Fibroblast of lung (primary cell): ENCODE measurements around the gene INCENP. TPM values are rescaled to one million over a fixed set of nuclear protein-coding genes. Genes with fewer than 3 reads are reported as not detected.

Experiments
- DNase-seq, 2 donors: peaks; one replicate each; pipeline versions ENCODE4 v3.0.0 to v3.0.0-alpha.2; 2010; ENCODE audit warnings: low read depth in 2 of 2
- H2AFZ ChIP-seq: 2 replicates; pipeline ENCODE4 v1.5.1; 2012; ENCODE audit warnings: low read length, control low read depth, inconsistent platforms
- H3K27ac ChIP-seq: 2 replicates; pipeline ENCODE4 v1.5.1; 2011; ENCODE audit warnings: low read length, control low read depth; ENCODE audit not compliant: insufficient read depth
- H3K27me3 ChIP-seq: 2 replicates; pipeline ENCODE4 v1.5.1; 2011; ENCODE audit warnings: mild to moderate bottlenecking, low read length; ENCODE audit not compliant: control insufficient read depth, insufficient read depth
- H3K36me3 ChIP-seq: 2 replicates; pipeline ENCODE4 v1.5.1; 2011; ENCODE audit warnings: low read length; ENCODE audit not compliant: control insufficient read depth, insufficient read depth
- H3K4me1 ChIP-seq: 2 replicates; pipeline ENCODE4 v1.5.1; 2011; ENCODE audit warnings: low read length; ENCODE audit not compliant: control insufficient read depth, insufficient read depth; ENCODE audit errors: extremely low read depth
- H3K4me2 ChIP-seq: 2 replicates; pipeline ENCODE4 v1.5.1; 2011; ENCODE audit warnings: low read length, control low read depth; ENCODE audit not compliant: insufficient read depth; ENCODE audit errors: extremely low read depth
- H3K4me3 ChIP-seq, 4 experiments: fragments of 200-600 bp in 1 of 4; sonication (generic) in 1 of 4; replicated peaks in 1 of 4; 2 replicates each; pipeline ENCODE4 v1.5.1; 2011 to 2016; ENCODE audit warnings: low read length in 4 of 4, low read depth in 3 of 4, mild to moderate bottlenecking in 3 of 4, control low read depth in 2 of 4, inconsistent platforms in 1 of 4, mixed read lengths in 1 of 4; ENCODE audit not compliant: insufficient read depth in 1 of 4; ENCODE audit errors: control extremely low read depth in 1 of 4
- H3K79me2 ChIP-seq: 2 replicates; pipeline ENCODE4 v1.5.1; 2012; ENCODE audit warnings: mild to moderate bottlenecking, low read length, inconsistent platforms; ENCODE audit not compliant: control insufficient read depth, insufficient read depth
- H3K9ac ChIP-seq: 2 replicates; pipeline ENCODE4 v1.5.1; 2011; ENCODE audit warnings: mild to moderate bottlenecking, low read length, control low read depth; ENCODE audit not compliant: insufficient read depth
- H3K9me3 ChIP-seq: 2 replicates; pipeline ENCODE4 v1.5.1; 2012; ENCODE audit warnings: low read depth, low read length; ENCODE audit not compliant: control insufficient read depth, insufficient read depth
- H4K20me1 ChIP-seq: 2 replicates; pipeline ENCODE4 v1.5.1; 2011; ENCODE audit warnings: low read length; ENCODE audit not compliant: control insufficient read depth, insufficient read depth; ENCODE audit errors: extremely low read depth
- CTCF ChIP-seq, 2 donors: IDR thresholded peaks in 1 of 2; conservative IDR thresholded peaks in 1 of 2; 1 replicate in 1 of 2; 2 replicates in 1 of 2; pipeline ENCODE4 v1.5.1; 2011 to 2012; ENCODE audit warnings: low read length in 2 of 2, control low read depth in 1 of 2, inconsistent platforms in 1 of 2, low read depth in 1 of 2, mild to moderate bottlenecking in 1 of 2
- EZH2 ChIP-seq: IDR thresholded peaks from 2 replicates; pipeline ENCODE4 v1.5.1; 2012; ENCODE audit warnings: low read length, control low read depth, mild to moderate bottlenecking; ENCODE audit errors: missing control alignments
- polyA plus RNA-seq, 2 donors: library from polyadenylated mRNA; depleted of rRNA in 1 of 2; stranded (reverse) in 1 of 2; unstranded in 1 of 2; fragments of >200 nt; gene quantifications; 2 replicates each; pipeline ENCODE4 v1.2.1, GENCODE V29; 2011 to 2012; ENCODE audit warnings: missing spikeins in 1 of 2
- total RNA-seq: library from RNA; depleted of rRNA; stranded (reverse); fragments of >200 nt; gene quantifications from 2 replicates; pipeline ENCODE4 v1.2.1, GENCODE V29; 2014

Gene INCENP
- total and polyA plus RNA-seq, 2 donors (not counting 1 experiment from before 2014, with no cell fraction given): 6.6 to 12.7 TPM

GRCh38 chr11:62179995-62180394, 56.2 kb downstream of the INCENP start:
- Histone ChIP-seq H3K9me3 (no peaks in the 10 kb centered on the region), H3K27ac (no peak overlapping the region), H4K20me1 (no peaks in the 10 kb centered on the region), H3K4me1 (no peaks in the 10 kb centered on the region), H3K79me2 (no peaks in the 10 kb centered on the region), H3K9ac (no peak overlapping the region), H2AFZ (no peak overlapping the region), H3K4me3 (no peak overlapping the region), H3K4me2 (no peak overlapping the region), H3K27me3 (peaks cover 8% of the 10 kb centered on the region), H3K36me3 (no peaks in the 10 kb centered on the region)
- DNase-seq: no peak
- TF ChIP-seq EZH2 (no peak), CTCF (conservative IDR thresholded peaks at IDR 0.05 in 1 of 2, IDR thresholded peaks at IDR 0.05 in 1 of 2; ENCODE audit: low read depth in 1 of 2, low read length in 2 of 2) (no peak)

- Histone ChIP-seq H4K20me1 (no peaks in the 10 kb centered on the region), H3K36me3 (no peaks in the 10 kb centered on the region), H3K9me3 (no peaks in the 10 kb centered on the region), H2AFZ (no peak overlapping the region), H3K79me2 (no peaks in the 10 kb centered on the region), H3K4me2 (no peak overlapping the region), H3K27ac (no peak overlapping the region), H3K9ac (no peak overlapping the region), H3K4me3 (no peak overlapping the region), H3K4me1 (no peaks in the 10 kb centered on the region), H3K27me3 (peaks cover 8% of the 10 kb centered on the region)
- DNase-seq: no peak
- TF ChIP-seq CTCF (conservative IDR thresholded peaks at IDR 0.05 in 1 of 2, IDR thresholded peaks at IDR 0.05 in 1 of 2; ENCODE audit: low read depth in 1 of 2, low read length in 2 of 2) (no peak), EZH2 (no peak)
Measured at GRCh38 chr11:62181097-62181496, 57.3 kb downstream of the INCENP start.

- no peak for TF ChIP-seq EZH2
Measured at GRCh38 chr11:62182147-62182891, 58.5 kb downstream of the INCENP start.

More at GRCh38 chr11:62182147-62182891, 58.5 kb downstream of the INCENP start:
- H3K79me2 ChIP-seq: no peaks in the 10 kb centered on the region
- H2AFZ ChIP-seq: no peak overlapping the region
- no peak overlapping the region for H3K9ac ChIP-seq
- H4K20me1 ChIP-seq: no peaks in the 10 kb centered on the region
- peaks cover 6% of the 10 kb centered on the region for H3K27me3 ChIP-seq
- no peaks in the 10 kb centered on the region for H3K9me3 ChIP-seq
- no peak overlapping the region for H3K4me2 ChIP-seq
- H3K4me1 ChIP-seq: no peaks in the 10 kb centered on the region
- no peak overlapping the region for H3K27ac ChIP-seq
- H3K36me3 ChIP-seq: no peaks in the 10 kb centered on the region
- H3K4me3 ChIP-seq: no peak overlapping the region
- no peak for DNase-seq
